Measurements from ENCODE around the gene ACP6. TPM values are rescaled to one million over a fixed set of nuclear protein-coding genes. Genes with fewer than 3 reads are reported as not detected.

ACP6 gene
- total RNA-seq, 1 donor from 2014 or later, result 10.5 TPM

GRCh38 chr1:147608596-147608995 lies 61.7 kb downstream of the ACP6 start:
- intact Hi-C loops (cut with micrococcal nuclease), result no loop called here
- H3K4me1 Mint-ChIP-seq, result peaks cover 4% of the 10 kb centered on the region
- TF ChIP-seq CTCF (IDR thresholded peaks at IDR 0.05), result no peak
- DNase-seq (no peak), ATAC-seq (ENCODE audit: low read depth) (no peak)
- no peaks in the 10 kb centered on the region for H3K9me3 Mint-ChIP-seq
- peaks cover 37% of the 10 kb centered on the region for H3K36me3 Mint-ChIP-seq (ENCODE audit: low read depth)
- POLR2A ChIA-PET, result no interaction called here
- H3K27me3 Mint-ChIP-seq, result no peaks in the 10 kb centered on the region
- CTCF ChIA-PET, result no interaction called here
- H3K4me3 Mint-ChIP-seq, result no peak overlapping the region
- H3K27ac Mint-ChIP-seq, result no peak overlapping the region

GRCh38 chr1:147605591-147605990 lies 64.7 kb downstream of the ACP6 start:
- ChIA-PET POLR2A (no interaction called here), CTCF (no interaction called here)
- ATAC-seq (ENCODE audit: low read depth), result no peak
- DNase-seq, result no peak
- no peak overlapping the region for H3K27ac Mint-ChIP-seq
- H3K9me3 Mint-ChIP-seq, result no peaks in the 10 kb centered on the region
- H3K36me3 Mint-ChIP-seq (ENCODE audit: low read depth), result peaks cover 19% of the 10 kb centered on the region
- intact Hi-C loops (cut with micrococcal nuclease), result no loop called here
- no peak for TF ChIP-seq CTCF (IDR thresholded peaks at IDR 0.05)
- no peaks in the 10 kb centered on the region for H3K27me3 Mint-ChIP-seq
- H3K4me1 Mint-ChIP-seq, result peaks cover 7% of the 10 kb centered on the region
- no peak overlapping the region for H3K4me3 Mint-ChIP-seq

GRCh38 chr1:147603986-147604385 lies 66.3 kb downstream of the ACP6 start:
- POLR2A ChIA-PET, result interaction anchor here (0.7 kb wide), 1 partner anchor 457 kb away, joined by 3 read pairs; no protein-coding TSS in a partner anchor

GRCh38 chr1:147600119-147601111 lies 69.9 kb downstream of the ACP6 start:
- H3K4me3 Mint-ChIP-seq, result peak overlapping the region; percentile 87
- POLR2A ChIA-PET, result interaction anchor here (0.6 to 1.9 kb wide), 7 partner anchors 55 to 1682 kb away, joined by 3 to 22 read pairs (median 5); partner anchors contain the start of genes ACP6, BCL9 and PEX11B
- H3K9me3 Mint-ChIP-seq, result no peaks in the 10 kb centered on the region
- intact Hi-C loops (cut with micrococcal nuclease), result no loop called here
- peaks cover 19% of the 10 kb centered on the region for H3K4me1 Mint-ChIP-seq
- H3K36me3 Mint-ChIP-seq (ENCODE audit: low read depth), result peaks cover under 1% of the 10 kb centered on the region
- peak overlapping the region; percentile 68 for H3K27ac Mint-ChIP-seq
- no peaks in the 10 kb centered on the region for H3K27me3 Mint-ChIP-seq
- TF ChIP-seq CTCF (IDR thresholded peaks at IDR 0.05), result no peak
- DNase-seq (no peak), ATAC-seq (ENCODE audit: low read depth) (no peak)
- CTCF ChIA-PET, result no interaction called here

More at GRCh38 chr1:147603986-147604385, 66.3 kb downstream of the ACP6 start:
- ATAC-seq (ENCODE audit: low read depth) (no peak), DNase-seq (no peak)
- Mint-ChIP-seq H3K9me3 (no peaks in the 10 kb centered on the region), H3K4me1 (peaks cover 11% of the 10 kb centered on the region), H3K4me3 (no peak overlapping the region), H3K27me3 (no peaks in the 10 kb centered on the region), H3K36me3 (ENCODE audit: low read depth) (peaks cover 19% of the 10 kb centered on the region), H3K27ac (no peak overlapping the region)
- CTCF ChIA-PET, result no interaction called here
- intact Hi-C loops (cut with micrococcal nuclease), result no loop called here
- TF ChIP-seq CTCF (IDR thresholded peaks at IDR 0.05), result no peak

Data from activated B cell treated with CpG ODN at 0.5 μM for 24 hours (primary cell).